Activated CD4-positive, alpha-beta T cell treated with anti-CD3 and anti-CD28 coated beads, Interleukin-10, Interleukin-2, amounts not matched to agents 100 ng/mL and 50 ng/mL, durations not matched to agents 16 hours and 8 hours (primary cell): ENCODE measurements around the gene KRT23.
"Not testable (repeated sequence)": the region's sequence is repeated elsewhere in the genome, so short reads cannot be mapped to it uniquely, and the experiment has no call there.

Experiments
- DNase-seq: peaks from one replicate; pipeline ENCODE4 v3.0.0-alpha.2; 2020

KRT23 gene

GRCh38 chr17:40949418-40949817 lies 12.0 kb upstream of the KRT23 start:
- no peak for DNase-seq

- DNase-seq = no peak
Observed at GRCh38 chr17:40947929-40948328, 10.5 kb upstream of the KRT23 start.

GRCh38 chr17:40945414-40945813 lies 8.0 kb upstream of the KRT23 start:
- DNase-seq = no peak

- no peak for DNase-seq
Observed at GRCh38 chr17:40944531-40944930, 7.1 kb upstream of the KRT23 start.

- no peak for DNase-seq
Observed at GRCh38 chr17:40942553-40942952, 5.1 kb upstream of the KRT23 start.

- DNase-seq = no peak
Observed at GRCh38 chr17:40940266-40940665, 2.8 kb upstream of the KRT23 start.

GRCh38 chr17:40938981-40939380 lies 1.5 kb upstream of the KRT23 start:
- no peak for DNase-seq

- no peak for DNase-seq
Observed at GRCh38 chr17:40936976-40937375, 470 bp downstream of the KRT23 start.

GRCh38 chr17:40936437-40936971 lies 942 bp downstream of the KRT23 start:
- DNase-seq = no peak

GRCh38 chr17:40935624-40936023 lies 1.8 kb downstream of the KRT23 start:
- no peak for DNase-seq

GRCh38 chr17:40932608-40933007 lies 4.8 kb downstream of the KRT23 start:
- DNase-seq = no peak

- no peak for DNase-seq
Observed at GRCh38 chr17:40931311-40931710, 6.1 kb downstream of the KRT23 start.

- no peak for DNase-seq
Observed at GRCh38 chr17:40926341-40926740, 11.1 kb downstream of the KRT23 start.

- no peak for DNase-seq
Observed at GRCh38 chr17:40922239-40922638, 15.2 kb downstream of the KRT23 start.

- DNase-seq = no peak
Observed at GRCh38 chr17:40921026-40921425, 16.4 kb downstream of the KRT23 start.

- DNase-seq = not testable (repeated sequence)
Observed at GRCh38 chr17:40917116-40917515, 20.3 kb downstream of the KRT23 start.

- DNase-seq = no peak
Observed at GRCh38 chr17:40916366-40916765, 21.1 kb downstream of the KRT23 start.

GRCh38 chr17:40915721-40916256 lies 21.7 kb downstream of the KRT23 start:
- no peak for DNase-seq

GRCh38 chr17:40915199-40915661 lies 22.2 kb downstream of the KRT23 start:
- DNase-seq = peak; percentile 58

- DNase-seq = no peak
Observed at GRCh38 chr17:40914075-40914855, 23.2 kb downstream of the KRT23 start.

GRCh38 chr17:40912486-40913210 lies 24.8 kb downstream of the KRT23 start:
- no peak for DNase-seq

- DNase-seq = no peak
Observed at GRCh38 chr17:40910441-40910841, 27.0 kb downstream of the KRT23 start.

GRCh38 chr17:40909755-40910154 lies 27.7 kb downstream of the KRT23 start:
- no peak for DNase-seq

- DNase-seq = peak; percentile 78
Observed at GRCh38 chr17:40909351-40909750, 28.1 kb downstream of the KRT23 start.
